ENCODE results near the gene GPC1.

DNA sequence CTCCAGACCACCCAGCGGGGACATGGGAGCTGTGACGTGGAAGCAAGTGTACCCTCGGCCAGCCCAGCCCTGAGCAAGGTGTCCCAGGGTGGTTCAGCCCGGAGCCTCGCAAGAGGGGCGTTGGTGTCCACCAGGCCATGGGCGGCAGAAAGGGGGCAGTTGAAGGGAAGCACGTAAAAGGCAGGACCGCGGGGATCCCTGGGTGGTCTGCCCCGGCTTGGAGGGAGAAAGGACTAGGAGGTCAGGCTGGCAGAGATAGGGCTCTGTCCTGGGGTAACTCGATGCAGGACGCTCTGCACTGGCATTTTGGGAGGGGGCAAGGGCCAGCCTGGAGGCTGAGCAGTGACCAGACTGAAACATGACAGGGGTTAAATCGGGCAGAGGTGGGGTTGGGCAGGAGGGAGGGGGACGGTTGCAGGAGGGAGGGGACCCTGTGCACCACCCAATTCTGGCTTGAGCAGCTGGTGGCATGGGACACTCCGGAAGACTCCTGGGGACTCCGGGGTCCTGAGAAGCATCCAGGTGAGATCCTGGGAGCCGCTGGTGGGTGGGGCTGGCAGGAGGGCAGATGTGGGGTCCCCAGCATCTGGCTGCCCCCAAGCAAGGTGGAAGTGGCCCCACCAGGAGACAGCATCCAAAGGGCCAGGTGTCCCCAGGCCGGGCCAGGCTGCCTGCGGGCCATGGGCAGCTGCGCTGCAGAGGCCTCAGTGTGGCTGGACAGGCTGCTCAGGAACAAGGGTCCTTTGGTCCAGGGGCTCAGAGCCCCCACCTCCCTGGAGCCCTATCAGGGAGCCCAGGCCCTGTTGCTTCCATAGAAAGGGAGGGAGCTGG, 46.8 kb upstream of the GPC1 start:
- TF ChIP-seq, protein P1, sequence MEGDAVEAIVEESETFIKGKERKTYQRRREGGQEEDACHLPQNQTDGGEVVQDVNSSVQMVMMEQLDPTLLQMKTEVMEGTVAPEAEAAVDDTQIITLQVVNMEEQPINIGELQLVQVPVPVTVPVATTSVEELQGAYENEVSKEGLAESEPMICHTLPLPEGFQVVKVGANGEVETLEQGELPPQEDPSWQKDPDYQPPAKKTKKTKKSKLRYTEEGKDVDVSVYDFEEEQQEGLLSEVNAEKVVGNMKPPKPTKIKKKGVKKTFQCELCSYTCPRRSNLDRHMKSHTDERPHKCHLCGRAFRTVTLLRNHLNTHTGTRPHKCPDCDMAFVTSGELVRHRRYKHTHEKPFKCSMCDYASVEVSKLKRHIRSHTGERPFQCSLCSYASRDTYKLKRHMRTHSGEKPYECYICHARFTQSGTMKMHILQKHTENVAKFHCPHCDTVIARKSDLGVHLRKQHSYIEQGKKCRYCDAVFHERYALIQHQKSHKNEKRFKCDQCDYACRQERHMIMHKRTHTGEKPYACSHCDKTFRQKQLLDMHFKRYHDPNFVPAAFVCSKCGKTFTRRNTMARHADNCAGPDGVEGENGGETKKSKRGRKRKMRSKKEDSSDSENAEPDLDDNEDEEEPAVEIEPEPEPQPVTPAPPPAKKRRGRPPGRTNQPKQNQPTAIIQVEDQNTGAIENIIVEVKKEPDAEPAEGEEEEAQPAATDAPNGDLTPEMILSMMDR (IDR thresholded peaks at IDR 0.05): no peak
- TF ChIP-seq POLR2A (IDR thresholded peaks at IDR 0.05): no peak

Data from right lobe of liver (tissue), 4 donors.